ENCODE results near the gene MAD2L1BP.

The MAD2L1BP gene

DNA sequence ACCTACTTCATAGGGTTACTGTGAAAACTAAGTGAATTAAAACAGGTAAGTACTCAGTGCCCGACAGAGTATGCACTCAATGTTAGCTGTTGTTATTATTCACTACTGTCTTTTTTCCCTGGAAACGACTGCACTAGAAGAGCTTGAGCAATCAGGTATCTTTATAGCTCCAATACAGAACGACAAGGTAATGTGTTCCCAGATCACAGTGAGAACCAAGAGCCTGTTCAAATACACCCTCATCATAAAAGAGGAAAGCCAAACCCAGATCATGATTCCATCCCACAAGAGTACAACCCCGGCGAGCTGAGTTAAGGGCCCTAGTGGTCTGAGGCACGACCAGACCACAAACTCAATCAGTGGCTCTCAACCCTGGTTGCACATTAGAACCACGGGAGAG is 42.1 kb downstream of the MAD2L1BP start:
- no peaks in the 10 kb centered on the region for H3K27me3 Mint-ChIP-seq
- H3K4me3 Mint-ChIP-seq: no peak overlapping the region
- peaks cover 5% of the 10 kb centered on the region for H3K4me1 Mint-ChIP-seq
- H3K27ac Mint-ChIP-seq: no peak overlapping the region
- H3K9me3 Mint-ChIP-seq: no peaks in the 10 kb centered on the region
- DNase-seq (ENCODE audit: low spot score in 2 of 2) (no peak), ATAC-seq (ENCODE audit: low read depth) (no peak)
- peaks cover 24% of the 10 kb centered on the region for H3K36me3 Mint-ChIP-seq

DNA sequence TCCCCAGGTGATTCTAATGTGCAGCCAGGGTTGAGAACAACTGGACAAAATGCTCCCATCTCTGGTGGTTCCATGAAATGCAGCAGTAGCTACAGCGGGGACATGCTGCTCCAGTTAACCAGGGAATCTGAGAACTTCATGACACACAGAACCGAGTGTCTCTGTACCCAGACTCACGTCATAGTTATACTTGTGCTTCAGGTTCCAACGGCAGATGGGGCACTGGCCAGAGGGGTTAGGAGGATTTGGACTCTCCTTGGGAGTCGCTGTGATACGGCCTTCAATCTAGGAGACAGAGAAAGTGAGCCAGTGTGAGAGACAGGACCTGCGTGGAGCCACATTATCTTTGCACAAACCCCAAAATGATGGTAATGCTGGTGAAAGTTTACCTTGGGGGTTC is 42.7 kb downstream of the MAD2L1BP start:
- ATAC-seq (ENCODE audit: low read depth): no peak
- Mint-ChIP-seq H3K9me3 (no peaks in the 10 kb centered on the region), H3K4me3 (no peak overlapping the region), H3K4me1 (peaks cover 9% of the 10 kb centered on the region), H3K36me3 (peaks cover 20% of the 10 kb centered on the region), H3K27ac (no peak overlapping the region), H3K27me3 (no peaks in the 10 kb centered on the region)
- DNase-seq (ENCODE audit: low spot score in 2 of 2): no peak

DNA sequence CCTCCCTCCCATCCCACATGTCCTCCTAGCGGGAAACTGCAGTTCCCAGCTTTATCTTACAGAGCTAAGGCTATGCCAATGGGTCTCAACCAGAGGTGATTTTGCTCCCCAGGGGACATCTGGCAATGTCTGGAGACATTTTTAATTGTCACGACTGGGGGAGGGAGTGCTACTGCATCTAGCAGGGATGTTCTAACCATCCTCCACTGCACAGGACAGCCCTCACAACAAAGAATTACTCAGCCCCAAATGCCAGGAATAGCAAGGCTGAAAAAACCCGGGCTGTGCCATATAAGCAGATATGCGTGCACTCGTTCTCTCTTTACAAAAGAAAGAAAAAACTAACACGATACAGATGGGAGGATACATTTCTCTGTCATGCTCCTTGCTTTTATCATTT is 43.4 kb downstream of the MAD2L1BP start:
- H3K9me3 Mint-ChIP-seq: no peaks in the 10 kb centered on the region
- no peak overlapping the region for H3K4me3 Mint-ChIP-seq
- ATAC-seq (ENCODE audit: low read depth) (no peak), DNase-seq (ENCODE audit: low spot score in 2 of 2) (no peak)
- no peaks in the 10 kb centered on the region for H3K27me3 Mint-ChIP-seq
- peaks cover 16% of the 10 kb centered on the region for H3K4me1 Mint-ChIP-seq
- H3K27ac Mint-ChIP-seq: no peak overlapping the region
- peaks cover 20% of the 10 kb centered on the region for H3K36me3 Mint-ChIP-seq

DNA sequence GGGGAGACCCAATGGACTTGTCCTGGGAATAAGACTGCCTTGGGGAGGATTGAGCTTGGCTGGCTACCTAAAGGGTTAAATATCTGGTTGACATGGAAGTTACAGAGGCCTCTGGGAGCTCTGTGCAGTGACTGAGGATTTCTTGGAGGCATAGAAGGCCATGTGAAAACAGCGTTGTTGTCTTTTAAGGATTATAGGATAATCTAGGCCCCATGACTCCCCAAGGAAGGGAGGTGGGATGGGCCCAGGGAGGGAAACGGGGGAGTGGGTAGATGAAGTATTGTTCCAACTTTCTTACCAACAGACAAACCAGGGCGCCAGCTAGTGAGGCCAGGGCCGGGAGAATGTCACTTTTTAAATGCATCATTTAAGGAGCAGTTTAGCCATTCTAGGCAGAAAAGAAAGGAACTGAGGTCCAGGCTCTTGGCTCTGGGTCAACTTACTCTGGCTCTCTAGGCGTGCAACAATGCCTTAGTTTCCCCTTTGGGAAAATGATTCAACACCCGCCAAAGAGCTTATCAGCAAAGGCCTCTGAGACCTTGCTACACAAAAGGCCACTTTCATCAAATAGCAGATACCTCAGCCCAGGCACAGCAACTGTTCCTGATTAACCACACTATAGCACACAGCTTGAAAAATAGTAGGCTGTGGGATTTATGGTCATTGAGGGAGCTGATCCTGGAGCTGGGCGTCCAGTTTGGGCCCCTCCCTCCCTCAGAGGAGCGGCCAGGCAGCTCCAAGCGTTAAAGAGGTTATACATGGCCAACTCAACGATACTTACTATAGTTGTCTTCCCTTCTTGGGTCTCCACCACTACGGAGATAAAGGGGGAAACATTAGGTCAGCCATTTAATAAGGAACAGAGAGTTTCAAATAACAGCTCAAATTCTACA is 44.9 kb downstream of the MAD2L1BP start:
- H3K9me3 Mint-ChIP-seq: no peaks in the 10 kb centered on the region
- H3K27ac Mint-ChIP-seq: no peak overlapping the region
- H3K4me3 Mint-ChIP-seq: no peak overlapping the region
- peaks cover 27% of the 10 kb centered on the region for H3K4me1 Mint-ChIP-seq
- DNase-seq (ENCODE audit: low spot score in 2 of 2): no peak
- H3K27me3 Mint-ChIP-seq: no peaks in the 10 kb centered on the region
- peaks cover 17% of the 10 kb centered on the region for H3K36me3 Mint-ChIP-seq
- no peak for ATAC-seq (ENCODE audit: low read depth)

DNA sequence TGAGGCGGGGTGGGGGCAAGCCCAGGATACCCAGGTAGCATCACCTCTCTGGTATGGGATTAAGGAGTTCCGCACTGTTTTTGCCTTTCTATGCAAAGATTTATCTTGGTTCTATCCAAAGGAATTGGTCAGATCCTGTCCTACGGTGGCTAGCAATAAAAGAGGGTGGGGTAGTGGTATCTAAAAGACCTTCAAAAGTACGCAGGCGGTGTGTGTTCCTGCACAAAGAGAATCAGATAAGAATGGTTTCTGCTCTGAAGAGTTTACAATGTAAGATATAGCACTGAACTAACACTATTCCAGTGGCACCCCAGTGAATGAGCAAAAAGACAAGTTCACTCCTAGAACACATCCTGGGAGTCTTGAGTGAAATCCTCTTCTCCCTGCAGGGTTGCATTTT is 45.7 kb downstream of the MAD2L1BP start:
- no peak for ATAC-seq (ENCODE audit: low read depth)
- no peak for DNase-seq (ENCODE audit: low spot score in 2 of 2)
- peaks cover 17% of the 10 kb centered on the region for H3K36me3 Mint-ChIP-seq
- H3K27ac Mint-ChIP-seq: no peak overlapping the region
- peaks cover 28% of the 10 kb centered on the region for H3K4me1 Mint-ChIP-seq
- H3K4me3 Mint-ChIP-seq: no peak overlapping the region
- H3K9me3 Mint-ChIP-seq: no peaks in the 10 kb centered on the region
- no peaks in the 10 kb centered on the region for H3K27me3 Mint-ChIP-seq

DNA sequence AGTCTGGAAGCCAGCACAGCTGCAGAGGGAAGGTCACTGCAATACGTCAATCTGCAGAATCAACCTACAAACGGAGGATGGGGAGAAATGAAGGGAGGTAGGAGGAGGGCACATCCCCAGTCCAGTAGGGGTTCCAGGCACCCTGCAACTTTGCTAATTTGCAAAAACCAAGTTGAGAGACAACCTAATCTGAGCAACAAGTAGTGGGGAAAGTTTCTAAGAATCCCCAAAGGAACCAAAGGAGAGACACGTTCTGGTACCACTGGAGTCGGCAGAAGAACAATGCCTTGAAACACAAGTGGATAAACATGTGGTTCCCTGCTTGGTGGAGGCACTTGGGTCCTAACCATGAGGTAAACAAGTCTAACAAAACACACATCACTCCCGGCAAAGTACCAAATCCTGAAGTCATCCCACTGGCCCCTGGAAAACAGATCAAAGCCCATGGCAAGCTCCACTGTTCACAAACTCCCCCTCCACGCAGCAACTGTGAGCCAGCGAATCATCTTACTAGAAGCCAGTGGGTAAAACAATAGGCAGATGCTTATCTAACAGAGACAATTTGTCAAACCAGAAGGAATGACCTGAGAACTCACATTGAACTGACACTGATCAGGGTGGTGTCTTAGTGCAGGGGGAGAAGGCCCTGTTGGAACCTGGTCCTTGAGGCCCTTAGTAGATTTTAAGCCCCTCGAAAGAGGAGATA is 47.2 kb downstream of the MAD2L1BP start:
- no peak for ATAC-seq (ENCODE audit: low read depth)
- Mint-ChIP-seq H3K4me1 (peaks cover 34% of the 10 kb centered on the region), H3K36me3 (peaks cover 15% of the 10 kb centered on the region)

DNA sequence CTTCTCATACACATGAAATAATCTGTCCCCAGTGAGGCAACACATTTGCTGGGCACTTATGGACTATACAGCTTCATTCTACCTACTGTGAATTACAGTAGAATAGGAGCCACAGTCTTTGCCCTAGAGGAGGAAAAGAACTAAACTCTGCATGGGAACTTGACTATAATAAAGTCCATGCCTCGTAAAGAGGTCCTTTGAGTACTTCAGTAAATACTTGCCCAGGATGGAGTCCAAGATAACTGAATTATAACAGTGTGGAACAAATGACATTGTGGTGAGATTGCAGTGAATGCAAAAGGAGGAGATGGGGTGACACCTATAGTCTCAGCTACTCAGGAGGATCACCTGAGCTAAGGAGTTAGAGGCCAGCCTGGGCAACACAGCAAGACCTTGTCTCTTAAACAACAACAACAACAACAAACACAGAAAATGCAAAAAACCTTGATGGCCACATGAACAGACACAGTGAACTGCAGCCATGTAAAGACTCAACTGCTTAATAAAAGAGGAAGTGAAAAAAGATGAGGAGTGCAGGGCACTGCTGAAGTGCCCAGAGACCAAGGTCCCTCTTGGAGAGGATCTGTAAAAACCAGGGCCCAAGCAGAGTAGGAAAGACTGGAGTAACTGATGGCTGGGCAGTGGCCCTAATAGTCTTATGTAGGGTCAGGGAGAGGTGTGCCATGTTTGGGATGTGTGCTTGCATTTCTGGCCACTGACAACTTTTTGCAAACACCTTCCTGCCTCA is 48.2 kb downstream of the MAD2L1BP start:
- ATAC-seq (ENCODE audit: low read depth) (peak; percentile 68), DNase-seq (ENCODE audit: low spot score in 2 of 2) (no peak)
- H3K27ac Mint-ChIP-seq: peak overlapping the region; percentile 58
- peak overlapping the region; percentile 39 for H3K4me3 Mint-ChIP-seq
- peaks cover 39% of the 10 kb centered on the region for H3K4me1 Mint-ChIP-seq
- H3K27me3 Mint-ChIP-seq: no peaks in the 10 kb centered on the region
- H3K9me3 Mint-ChIP-seq: no peaks in the 10 kb centered on the region
- peaks cover 9% of the 10 kb centered on the region for H3K36me3 Mint-ChIP-seq

More for the DNA sequence above, 47.2 kb downstream of the MAD2L1BP start:
- H3K27me3 Mint-ChIP-seq: no peaks in the 10 kb centered on the region
- H3K4me3 Mint-ChIP-seq: no peak overlapping the region
- no peaks in the 10 kb centered on the region for H3K9me3 Mint-ChIP-seq
- peak overlapping the region; percentile 70 for H3K27ac Mint-ChIP-seq
- no peak for DNase-seq (ENCODE audit: low spot score in 2 of 2)

DNA sequence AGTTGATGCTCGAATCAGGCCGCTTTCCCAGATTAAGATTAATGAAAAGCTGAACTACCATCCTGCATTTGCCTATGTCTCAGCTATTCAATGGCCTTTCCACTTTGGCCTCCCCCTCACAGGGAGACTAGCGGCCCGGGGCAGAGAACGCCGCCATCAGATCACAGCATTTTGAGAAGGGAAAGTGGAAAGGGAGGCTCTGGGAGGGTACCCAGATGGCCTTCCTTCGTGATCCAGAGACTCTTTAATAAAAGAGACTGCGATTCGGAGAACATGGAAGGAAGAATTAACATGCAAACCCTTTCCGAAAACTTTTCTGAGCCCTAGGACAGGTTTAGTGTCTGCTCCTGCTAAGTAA is 51.4 kb downstream of the MAD2L1BP start:
- Mint-ChIP-seq H3K27me3 (no peaks in the 10 kb centered on the region), H3K4me3 (peak overlapping the region; percentile 90), H3K4me1 (peaks cover 39% of the 10 kb centered on the region), H3K9me3 (no peaks in the 10 kb centered on the region), H3K27ac (peak overlapping the region; percentile 90), H3K36me3 (no peaks in the 10 kb centered on the region)
- DNase-seq (ENCODE audit: low spot score in 2 of 2): no peak
- no peak for ATAC-seq (ENCODE audit: low read depth)

DNA sequence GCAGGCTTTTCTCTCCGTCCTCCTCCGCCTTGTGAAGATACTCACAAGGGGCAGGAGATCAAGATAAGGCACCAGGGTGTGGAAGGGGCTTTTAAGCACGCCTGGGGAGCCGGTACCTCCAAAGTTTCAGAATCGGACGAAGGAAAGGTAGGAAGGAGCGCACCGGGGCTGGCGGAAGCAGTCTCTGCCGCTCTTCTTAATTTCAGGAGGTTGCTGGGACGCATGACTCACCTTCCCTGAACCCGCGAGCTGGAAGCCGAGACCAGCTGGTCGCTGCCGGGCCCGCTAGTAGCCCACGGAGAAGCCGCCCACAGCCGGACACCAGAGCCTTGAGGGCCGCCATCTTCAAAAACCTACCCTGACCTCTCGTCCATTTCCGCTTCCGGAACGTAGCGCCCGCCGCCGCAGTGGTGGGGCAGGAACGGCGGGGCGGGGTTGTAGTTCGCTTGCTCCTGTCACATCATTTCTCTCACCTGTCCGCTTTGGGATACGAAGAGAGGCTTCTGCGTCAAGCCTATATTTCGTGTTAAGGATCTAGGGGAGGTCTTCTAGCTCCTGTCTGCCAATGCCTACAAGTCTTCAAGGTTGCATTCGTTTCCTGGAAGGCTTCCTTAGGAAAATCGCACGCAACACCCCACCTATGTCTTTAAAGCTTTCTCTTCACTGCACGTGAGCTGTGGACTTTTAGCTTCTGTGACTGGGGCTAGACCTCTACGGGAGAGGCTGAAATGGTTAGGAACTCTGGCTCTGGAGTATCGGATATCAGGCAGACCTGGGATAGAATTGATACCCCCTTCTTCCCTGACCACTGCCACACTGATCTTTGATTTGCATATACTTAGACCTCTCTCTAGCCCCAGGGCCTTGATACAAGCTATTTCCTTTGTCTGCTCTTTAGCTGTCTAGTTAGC is 52.1 kb downstream of the MAD2L1BP start, which contains the start of gene MRPS18A:
TSS of gene MRPS18A (minus strand) at position 355 of the 911 bp plus-strand sequence. CDS start at position 343, 12 bp downstream.
- DNase-seq (ENCODE audit: low spot score in 2 of 2): peak; percentile 61 to 62
- H3K27me3 Mint-ChIP-seq: no peaks in the 10 kb centered on the region
- H3K9me3 Mint-ChIP-seq: no peaks in the 10 kb centered on the region
- H3K36me3 Mint-ChIP-seq: no peaks in the 10 kb centered on the region
- H3K4me3 Mint-ChIP-seq: peak within 1 kb of the TSS; percentile 90
- peak; percentile 92 for ATAC-seq (ENCODE audit: low read depth)
- H3K27ac Mint-ChIP-seq: peak within 1 kb of the TSS; percentile 90
- peaks cover 34% of the 10 kb centered on the region for H3K4me1 Mint-ChIP-seq

DNA sequence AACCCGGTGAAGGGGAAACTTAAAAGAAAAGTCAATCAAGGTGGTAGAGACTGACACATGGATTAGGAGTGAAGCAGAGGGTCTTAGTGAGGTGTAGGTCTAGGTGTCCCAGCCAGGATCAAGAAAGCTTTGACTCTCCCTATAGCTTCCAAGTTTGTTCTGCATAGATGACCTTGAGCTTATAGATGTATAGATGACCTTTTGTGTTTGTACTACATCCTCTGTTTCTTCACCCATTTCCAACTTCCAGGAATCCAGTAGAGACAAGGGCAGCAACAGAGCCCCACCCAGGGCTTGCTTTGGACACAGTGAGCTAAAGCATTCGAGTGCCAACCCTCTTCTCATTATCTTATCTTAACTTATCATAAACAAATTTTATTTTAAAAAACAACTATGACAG is 53.8 kb downstream of the MAD2L1BP start:
- no peaks in the 10 kb centered on the region for H3K9me3 Mint-ChIP-seq
- ATAC-seq (ENCODE audit: low read depth): no peak
- no peaks in the 10 kb centered on the region for H3K36me3 Mint-ChIP-seq
- no peak for DNase-seq (ENCODE audit: low spot score in 2 of 2)
- peaks cover 19% of the 10 kb centered on the region for H3K4me1 Mint-ChIP-seq
- no peak overlapping the region for H3K4me3 Mint-ChIP-seq
- no peak overlapping the region for H3K27ac Mint-ChIP-seq
- peaks cover under 1% of the 10 kb centered on the region for H3K27me3 Mint-ChIP-seq
